Hepatocyte (in vitro differentiated cells): Measurements from ENCODE around the gene ULK4. TPM values are rescaled to one million over a fixed set of nuclear protein-coding genes. Genes with fewer than 3 reads are reported as not detected.

ENCODE experiments used
- DNase-seq: peaks from one replicate; pipeline ENCODE4 v3.0.0-alpha.2; 2016; ENCODE audit warnings: low spot score
- H2AFZ ChIP-seq: fragments of 200-600 bp; sonication (generic); 2 replicates; pipeline ENCODE4 v1.6.0; 2016; ENCODE audit warnings: antibody characterized with exemption, mild to moderate bottlenecking
- H3K27ac ChIP-seq: fragments of 200-600 bp; sonication (generic); 2 replicates; pipeline ENCODE4 v1.5.1; 2016; ENCODE audit warnings: mild to moderate bottlenecking
- H3K27me3 ChIP-seq: fragments of 200-600 bp; sonication (generic); 2 replicates; pipeline ENCODE4 v1.6.1; 2016
- H3K36me3 ChIP-seq: fragments of 200-600 bp; sonication (generic); replicated peaks from 2 replicates; pipeline ENCODE4 v1.5.1; 2016; ENCODE audit warnings: low read depth; ENCODE audit not compliant: insufficient read depth
- H3K4me1 ChIP-seq: fragments of 200-600 bp; sonication (generic); 2 replicates; pipeline ENCODE4 v1.5.1; 2016; ENCODE audit warnings: mild to moderate bottlenecking, moderate library complexity; ENCODE audit not compliant: insufficient read depth
- H3K4me2 ChIP-seq: fragments of 200-600 bp; sonication (generic); 2 replicates; pipeline ENCODE4 v1.6.0; 2016
- H3K4me3 ChIP-seq: fragments of 200-600 bp; sonication (generic); 2 replicates; pipeline ENCODE4 v1.5.1; 2016; ENCODE audit warnings: mild to moderate bottlenecking
- H3K79me2 ChIP-seq: fragments of 200-600 bp; sonication (generic); 2 replicates; pipeline ENCODE4 v1.6.0; 2017; ENCODE audit warnings: mild to moderate bottlenecking
- H3K9me2 ChIP-seq: fragments of 200-600 bp; sonication (generic); replicated peaks from 2 replicates; pipeline ENCODE4 v1.6.0; 2017; ENCODE audit warnings: mild to moderate bottlenecking; ENCODE audit not compliant: insufficient read depth
- H3K9me3 ChIP-seq: fragments of 200-600 bp; sonication (generic); 2 replicates; pipeline ENCODE4 v1.5.1; 2016; ENCODE audit warnings: low read depth, mild to moderate bottlenecking
- H4K20me1 ChIP-seq: fragments of 200-600 bp; sonication (generic); 2 replicates; pipeline ENCODE4 v1.6.0; 2016; ENCODE audit warnings: mild to moderate bottlenecking; ENCODE audit not compliant: insufficient read depth, poor library complexity, severe bottlenecking
- CTCF ChIP-seq: fragments of 200-600 bp; sonication (generic); IDR thresholded peaks from 2 replicates; pipeline ENCODE4 v1.5.1; 2016; ENCODE audit warnings: antibody characterized with exemption, mild to moderate bottlenecking; ENCODE audit not compliant: poor library complexity
- EZH2 ChIP-seq: fragments of 200-600 bp; sonication (generic); IDR thresholded peaks from 2 replicates; pipeline ENCODE4 v1.6.1; 2016; ENCODE audit warnings: antibody characterized with exemption, mild to moderate bottlenecking, borderline replicate concordance
- EZH2phosphoT487 ChIP-seq: fragments of 200-600 bp; sonication (generic); IDR thresholded peaks from one replicate; pipeline ENCODE4 v1.6.1; 2018; ENCODE audit warnings: antibody characterized with exemption, mild to moderate bottlenecking, low read depth, moderate library complexity; ENCODE audit not compliant: unreplicated experiment, severe bottlenecking
- WGBS: methylation state at CpG from one replicate; pipeline ENCODE4 v1.1.6; 2016; ENCODE audit warnings: low lambda C conversion rate; ENCODE audit errors: missing lambda C conversion rate; 5-methylcytosine and 5-hydroxymethylcytosine counted together
- polyA plus RNA-seq: library from polyadenylated mRNA; unstranded; fragments of >200 nt; fragmentation: Nextera tagmentation; extraction: Ambion mirVana; gene quantifications from 2 replicates; pipeline ENCODE4 v1.2.1, GENCODE V29; 2016
- total RNA-seq: library from RNA; depleted of rRNA; stranded (reverse); fragments of >200 nt; gene quantifications from 2 replicates; pipeline ENCODE4 v1.2.3, GENCODE V29; 2014

Gene ULK4
- total and polyA plus RNA-seq, 2 experiments from 2014 or later, result 3.8 to 9.1 TPM

- H3K9me3 ChIP-seq, result no peaks in the 10 kb centered on the region
Observed at GRCh38 chr3:41936384-41936783, 25.5 kb downstream of the ULK4 start.

GRCh38 chr3:41933154-41933676 lies 28.7 kb downstream of the ULK4 start:
- Histone ChIP-seq H3K27me3 (no peaks in the 10 kb centered on the region), H3K79me2 (no peaks in the 10 kb centered on the region), H3K4me3 (no peak overlapping the region), H3K27ac (no peak overlapping the region), H4K20me1 (no peaks in the 10 kb centered on the region), H3K9me2 (no peaks in the 10 kb centered on the region), H3K36me3 (no peaks in the 10 kb centered on the region), H3K4me1 (peaks cover 4% of the 10 kb centered on the region), H3K9me3 (no peaks in the 10 kb centered on the region), H2AFZ (no peak overlapping the region), H3K4me2 (no peak overlapping the region)
- 47% methylated on average over 3 of the region's 3 CpGs for WGBS
- DNase-seq, result no peak
- TF ChIP-seq EZH2phosphoT487 (no peak), CTCF (no peak), EZH2 (no peak)

More at GRCh38 chr3:41936384-41936783, 25.5 kb downstream of the ULK4 start:
- no peaks in the 10 kb centered on the region for H3K79me2 ChIP-seq
- no peak for DNase-seq
- no peak for TF ChIP-seq CTCF
- no peak for TF ChIP-seq EZH2phosphoT487
- TF ChIP-seq EZH2, result no peak
- no peak overlapping the region for H3K4me3 ChIP-seq
- no peak overlapping the region for H2AFZ ChIP-seq
- H3K27ac ChIP-seq, result no peak overlapping the region
- no peak overlapping the region for H3K4me2 ChIP-seq
- whole genome bisulfite sequencing, result 100% methylated on average over 1 of the region's 1 CpG
- no peaks in the 10 kb centered on the region for H3K9me2 ChIP-seq
- no peaks in the 10 kb centered on the region for H4K20me1 ChIP-seq
- no peaks in the 10 kb centered on the region for H3K27me3 ChIP-seq
- H3K36me3 ChIP-seq, result no peaks in the 10 kb centered on the region
- peaks cover 4% of the 10 kb centered on the region for H3K4me1 ChIP-seq

GRCh38 chr3:41932464-41932863 lies 29.4 kb downstream of the ULK4 start:
- no peaks in the 10 kb centered on the region for H4K20me1 ChIP-seq
- WGBS, result 83% methylated on average over 2 of the region's 2 CpGs

More at GRCh38 chr3:41932464-41932863, 29.4 kb downstream of the ULK4 start:
- no peak overlapping the region for H3K4me2 ChIP-seq
- H3K9me2 ChIP-seq, result no peaks in the 10 kb centered on the region
- H2AFZ ChIP-seq, result no peak overlapping the region
- no peak for DNase-seq
- H3K4me1 ChIP-seq, result peaks cover 4% of the 10 kb centered on the region
- no peak overlapping the region for H3K4me3 ChIP-seq
- no peak for TF ChIP-seq CTCF
- no peak for TF ChIP-seq EZH2
- H3K79me2 ChIP-seq, result no peaks in the 10 kb centered on the region
- H3K9me3 ChIP-seq, result no peaks in the 10 kb centered on the region
- no peaks in the 10 kb centered on the region for H3K27me3 ChIP-seq
- no peak overlapping the region for H3K27ac ChIP-seq
- no peaks in the 10 kb centered on the region for H3K36me3 ChIP-seq
